OCI-LY7 (cell line): Measurements from ENCODE around the gene PITHD1. TPM values are rescaled to one million over a fixed set of nuclear protein-coding genes. Genes with fewer than 3 reads are reported as not detected.

Experiments
- BruUV-seq: library from RNA; stranded (reverse); fragments of 400-500 nt; replicated peaks from 2 replicates; lab custom pipeline; 2021; lab: Mats Ljungman, UMichigan
- CTCF ChIA-PET: fragments of 300-600 bp; sonication (Branson Sonifier 250); formaldehyde crosslinking; loops from one replicate; lab custom pipeline; 2022; ENCODE audit warnings: antibody characterized with exemption; ENCODE audit not compliant: unreplicated experiment; lab: Charles Lee
- POLR2A ChIA-PET: fragments of 300-600 bp; sonication (Branson Sonifier 250); formaldehyde crosslinking; loops from one replicate; lab custom pipeline; 2022; ENCODE audit warnings: antibody characterized with exemption; lab: Charles Lee
- DNase-seq: peaks from one replicate; pipeline ENCODE4 v3.0.0-alpha.2; 2015; ENCODE audit warnings: low spot score
- H2AFZ ChIP-seq: fragments of 200-600 bp; sonication (generic), shearing (Covaris generic); 2 replicates; pipeline ENCODE4 v1.6.1; 2014; ENCODE audit warnings: mild to moderate bottlenecking, antibody characterized with exemption, low read length, moderate library complexity
- H3K27ac ChIP-seq: fragments of 200-600 bp; sonication (generic); 2 replicates; pipeline ENCODE4 v1.5.1; 2014; ENCODE audit warnings: mixed run types, low read depth, mild to moderate bottlenecking, moderate library complexity, low read length, inconsistent platforms; ENCODE audit not compliant: poor library complexity, severe bottlenecking
- H3K36me3 ChIP-seq: fragments of 200-600 bp; sonication (generic); 2 replicates; pipeline ENCODE4 v1.6.1; 2014; ENCODE audit warnings: mild to moderate bottlenecking, antibody characterized with exemption, low read length, moderate library complexity, mixed read lengths; ENCODE audit not compliant: insufficient read depth
- H3K4me1 ChIP-seq: fragments of 200-600 bp; sonication (generic); 2 replicates; pipeline ENCODE4 v1.5.1; 2014; ENCODE audit warnings: mild to moderate bottlenecking, low read length; ENCODE audit not compliant: insufficient read depth, poor library complexity, severe bottlenecking
- H3K4me2 ChIP-seq: fragments of 200-600 bp; sonication (generic); 2 replicates; pipeline ENCODE4 v1.6.1; 2014; ENCODE audit warnings: mild to moderate bottlenecking, low read length
- H3K4me3 ChIP-seq: fragments of 200-600 bp; sonication (generic); 2 replicates; pipeline ENCODE4 v1.5.1; 2014; ENCODE audit warnings: mild to moderate bottlenecking, low read depth, low read length; ENCODE audit not compliant: poor library complexity, severe bottlenecking
- H3K79me2 ChIP-seq: fragments of 200-600 bp; sonication (generic); 2 replicates; pipeline ENCODE4 v1.6.1; 2016; ENCODE audit warnings: low read depth, mild to moderate bottlenecking, low read length, moderate library complexity, mixed read lengths; ENCODE audit not compliant: insufficient read depth
- H3K9me2 ChIP-seq: fragments of 200-600 bp; sonication (generic); 2 replicates; pipeline ENCODE4 v1.6.1; 2016; ENCODE audit warnings: mild to moderate bottlenecking, low read length, mixed read lengths; ENCODE audit not compliant: insufficient read depth
- H3K9me3 ChIP-seq: fragments of 200-600 bp; sonication (generic); 2 replicates; pipeline ENCODE4 v1.6.1; 2014; ENCODE audit warnings: mild to moderate bottlenecking, mixed run types, low read length, mixed read lengths
- H4K20me1 ChIP-seq: fragments of 200-600 bp; sonication (generic); 2 replicates; pipeline ENCODE4 v1.6.1; 2014; ENCODE audit warnings: mild to moderate bottlenecking, antibody characterized with exemption, low read length, moderate library complexity, mixed read lengths; ENCODE audit not compliant: insufficient read depth
- CTCF ChIP-seq: fragments of 200-600 bp; sonication (generic); conservative IDR thresholded peaks from 2 replicates; pipeline ENCODE4 v1.5.1; 2014; ENCODE audit warnings: mild to moderate bottlenecking, antibody characterized with exemption, low read length, moderate library complexity, mixed read lengths
- EZH2phosphoT487 ChIP-seq: fragments of 200-600 bp; sonication (generic); IDR thresholded peaks from 2 replicates; pipeline ENCODE4 v1.6.1; 2018; ENCODE audit warnings: low read depth, borderline replicate concordance, mild to moderate bottlenecking, mixed run types, antibody characterized with exemption, low read length, moderate library complexity, mixed read lengths
- intact Hi-C: fragments of 100-400 bp; cut with micrococcal nuclease; formaldehyde crosslinking; loops from one replicate; pipeline ENCODE4 v1.10.0; 2022; ENCODE audit not compliant: unreplicated experiment
- total RNA-seq, 2 experiments: library from RNA; depleted of rRNA in 1 of 2; stranded (reverse); fragments of >200 nt in 1 of 2; shearing (Covaris generic) in 1 of 2; gene quantifications; 2 replicates each; pipeline ENCODE4 v1.2.3, GENCODE V29; 2014 to 2022

PITHD1 gene
- total RNA-seq, 2 experiments from 2014 or later, result 63.6 to 89.9 TPM

GRCh38 chr1:23798662-23799142 lies 20.5 kb downstream of the PITHD1 start:
- intact Hi-C loops, result no loop called here
- peak overlapping the region; percentile 74; the same call in 1 of the 2 replicates for H3K4me2 ChIP-seq

GRCh38 chr1:23799255-23799569 lies 21.0 kb downstream of the PITHD1 start:
- Histone ChIP-seq H3K9me2 (no peaks in the 10 kb centered on the region), H3K27ac (no peak overlapping the region), H3K4me3 (peak overlapping the region; percentile 76), H3K9me3 (no peaks in the 10 kb centered on the region), H3K4me2 (peak overlapping the region; percentile 74), H4K20me1 (no peaks in the 10 kb centered on the region), H3K36me3 (peaks cover 36% of the 10 kb centered on the region), H2AFZ (no peak overlapping the region), H3K4me1 (peaks cover 17% of the 10 kb centered on the region), H3K79me2 (no peaks in the 10 kb centered on the region)
- no TSS peak for BruUV-seq
- TF ChIP-seq CTCF (no peak), EZH2phosphoT487 (no peak)
- no peak for DNase-seq
- ChIA-PET CTCF (no interaction called here), POLR2A (interaction anchor here (0.8 to 1.5 kb wide), 2 partner anchors 23 to 110 kb away, joined by 3 read pairs; no protein-coding TSS in a partner anchor)
- intact Hi-C loops, result no loop called here

More at GRCh38 chr1:23798662-23799142, 20.5 kb downstream of the PITHD1 start:
- ChIA-PET CTCF (no interaction called here), POLR2A (interaction anchor here (0.5 to 0.8 kb wide), 2 partner anchors 51 to 111 kb away, joined by 3 to 4 read pairs; no protein-coding TSS in a partner anchor)
- Histone ChIP-seq H3K9me3 (no peaks in the 10 kb centered on the region), H3K36me3 (peaks cover 36% of the 10 kb centered on the region), H3K4me3 (no peak overlapping the region), H4K20me1 (no peaks in the 10 kb centered on the region), H3K79me2 (no peaks in the 10 kb centered on the region), H2AFZ (no peak overlapping the region), H3K9me2 (no peaks in the 10 kb centered on the region), H3K27ac (no peak overlapping the region), H3K4me1 (peaks cover 17% of the 10 kb centered on the region)
- TF ChIP-seq CTCF, result peak; percentile 63
- no peak for TF ChIP-seq EZH2phosphoT487
- BruUV-seq, result no TSS peak
- DNase-seq, result no peak
